GM12874 (cell line): ENCODE measurements around the gene PFDN1.

Experiments
- TF ChIP-seq, protein P1 (sequence below): IDR thresholded peaks from 2 replicates; pipeline ENCODE4 v1.5.1; 2011; ENCODE audit warnings: low read depth, mild to moderate bottlenecking, control low read depth, low read length, moderate library complexity; ENCODE audit not compliant: insufficient read depth

The PFDN1 gene

GRCh38 chr5:140293091-140293848 is 9.6 kb downstream of the PFDN1 start:
- TF ChIP-seq, protein P1, sequence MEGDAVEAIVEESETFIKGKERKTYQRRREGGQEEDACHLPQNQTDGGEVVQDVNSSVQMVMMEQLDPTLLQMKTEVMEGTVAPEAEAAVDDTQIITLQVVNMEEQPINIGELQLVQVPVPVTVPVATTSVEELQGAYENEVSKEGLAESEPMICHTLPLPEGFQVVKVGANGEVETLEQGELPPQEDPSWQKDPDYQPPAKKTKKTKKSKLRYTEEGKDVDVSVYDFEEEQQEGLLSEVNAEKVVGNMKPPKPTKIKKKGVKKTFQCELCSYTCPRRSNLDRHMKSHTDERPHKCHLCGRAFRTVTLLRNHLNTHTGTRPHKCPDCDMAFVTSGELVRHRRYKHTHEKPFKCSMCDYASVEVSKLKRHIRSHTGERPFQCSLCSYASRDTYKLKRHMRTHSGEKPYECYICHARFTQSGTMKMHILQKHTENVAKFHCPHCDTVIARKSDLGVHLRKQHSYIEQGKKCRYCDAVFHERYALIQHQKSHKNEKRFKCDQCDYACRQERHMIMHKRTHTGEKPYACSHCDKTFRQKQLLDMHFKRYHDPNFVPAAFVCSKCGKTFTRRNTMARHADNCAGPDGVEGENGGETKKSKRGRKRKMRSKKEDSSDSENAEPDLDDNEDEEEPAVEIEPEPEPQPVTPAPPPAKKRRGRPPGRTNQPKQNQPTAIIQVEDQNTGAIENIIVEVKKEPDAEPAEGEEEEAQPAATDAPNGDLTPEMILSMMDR = no peak

- TF ChIP-seq, protein P1 = no peak
Observed at GRCh38 chr5:140292212-140293036, 10.5 kb downstream of the PFDN1 start.

DNA sequence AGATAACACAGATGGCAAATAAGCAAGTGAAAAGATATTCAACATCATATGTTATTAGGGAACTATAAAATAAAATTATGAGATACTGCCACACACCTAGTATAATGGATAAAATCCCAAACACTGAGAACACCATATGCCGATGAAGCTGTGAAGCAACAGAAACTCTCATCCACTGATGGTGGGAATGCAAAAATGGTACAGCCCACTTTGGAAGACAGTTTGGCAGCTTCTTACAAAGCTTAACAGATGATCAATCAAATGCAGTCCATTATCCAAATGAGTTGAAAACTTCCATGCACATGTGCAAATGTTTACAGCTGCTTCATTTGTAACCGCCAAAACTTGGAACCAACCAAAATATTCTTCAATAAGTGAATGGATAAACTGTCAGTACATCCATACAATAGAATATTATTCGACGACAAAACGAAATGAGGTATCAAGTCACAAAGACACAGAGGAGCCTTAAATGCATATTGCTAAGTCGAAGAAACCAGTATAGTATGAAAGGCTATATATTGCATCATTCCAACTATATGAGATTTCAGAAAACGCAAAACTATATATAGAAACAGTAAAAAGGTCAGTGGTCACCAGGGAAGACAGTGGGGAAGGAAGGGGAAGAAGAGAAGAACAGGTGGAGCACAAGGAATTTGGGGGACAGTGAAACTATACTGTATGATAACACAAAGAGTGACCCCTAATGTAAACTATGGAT is 14.9 kb downstream of the PFDN1 start:
- TF ChIP-seq, protein P1 = no peak

DNA sequence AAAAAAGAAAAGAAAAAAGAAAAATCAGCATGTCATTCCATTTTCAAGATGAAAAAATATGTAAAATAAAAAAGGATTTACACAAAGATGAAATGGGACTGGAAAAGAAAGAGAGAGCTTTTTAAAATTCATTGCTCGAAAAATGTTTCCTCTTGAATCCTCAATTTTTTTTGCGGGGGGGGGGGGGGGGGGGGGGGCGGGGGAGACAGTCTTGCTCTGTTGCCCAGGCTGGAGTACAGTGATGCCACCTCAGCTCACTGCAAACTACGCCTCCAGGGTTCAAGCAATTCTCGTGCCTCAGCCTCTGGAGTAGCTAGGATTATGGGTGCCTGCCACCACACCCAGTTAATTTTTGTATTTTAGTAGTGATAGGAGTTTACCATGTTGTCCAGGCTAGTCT is 16.5 kb downstream of the PFDN1 start:
- TF ChIP-seq, protein P1 = no peak

DNA sequence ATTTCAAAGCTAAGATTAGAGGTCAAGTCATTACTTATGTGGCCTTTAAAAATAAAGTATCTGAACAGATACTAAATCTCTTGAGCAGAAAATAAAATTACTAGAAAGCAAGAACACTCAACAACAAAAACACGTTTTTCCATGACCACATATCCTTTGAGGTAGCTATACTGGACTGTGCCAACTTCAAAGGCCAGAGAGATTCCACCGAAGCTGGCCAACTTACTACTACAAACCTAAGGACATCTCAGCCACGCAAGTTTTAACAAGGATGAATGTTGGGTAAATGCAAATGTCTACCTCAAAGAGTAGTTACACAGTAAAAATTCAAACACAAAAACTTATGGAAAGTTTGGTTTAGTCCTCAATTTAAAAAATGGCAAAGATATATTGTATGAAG is 18.9 kb downstream of the PFDN1 start:
- TF ChIP-seq, protein P1 = no peak

DNA sequence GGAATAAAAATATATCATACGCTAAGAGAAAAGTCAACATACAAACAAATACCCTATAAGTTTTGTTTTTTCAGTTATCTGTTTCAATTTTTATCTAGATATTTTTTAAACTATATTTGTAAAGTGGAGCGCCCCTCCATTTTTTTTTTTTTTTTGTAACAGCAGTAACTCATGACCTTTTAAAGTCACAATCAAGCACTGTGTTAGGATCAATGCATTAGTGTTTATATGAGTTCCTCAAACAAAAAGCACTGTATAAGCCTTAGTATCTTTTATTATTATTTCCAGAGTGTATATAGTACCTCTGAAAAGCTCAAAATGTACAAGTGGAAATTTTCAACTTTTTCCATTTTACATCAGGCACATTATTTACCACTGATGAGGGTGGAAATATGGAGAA is 20.6 kb downstream of the PFDN1 start:
- TF ChIP-seq, protein P1 = no peak

- TF ChIP-seq, protein P1 = no peak
Observed at GRCh38 chr5:140275837-140276236, 27.1 kb downstream of the PFDN1 start.
